Measurements from ENCODE around the gene SMIM44.
"Not testable (repeated sequence)": the region's sequence is repeated elsewhere in the genome, so short reads cannot be mapped to it uniquely, and the experiment has no call there.

The SMIM44 gene

GRCh38 chr19:3516675-3517207 lies 33.5 kb upstream of the SMIM44 start:
- peak; percentile 92 for DNase-seq

DNA sequence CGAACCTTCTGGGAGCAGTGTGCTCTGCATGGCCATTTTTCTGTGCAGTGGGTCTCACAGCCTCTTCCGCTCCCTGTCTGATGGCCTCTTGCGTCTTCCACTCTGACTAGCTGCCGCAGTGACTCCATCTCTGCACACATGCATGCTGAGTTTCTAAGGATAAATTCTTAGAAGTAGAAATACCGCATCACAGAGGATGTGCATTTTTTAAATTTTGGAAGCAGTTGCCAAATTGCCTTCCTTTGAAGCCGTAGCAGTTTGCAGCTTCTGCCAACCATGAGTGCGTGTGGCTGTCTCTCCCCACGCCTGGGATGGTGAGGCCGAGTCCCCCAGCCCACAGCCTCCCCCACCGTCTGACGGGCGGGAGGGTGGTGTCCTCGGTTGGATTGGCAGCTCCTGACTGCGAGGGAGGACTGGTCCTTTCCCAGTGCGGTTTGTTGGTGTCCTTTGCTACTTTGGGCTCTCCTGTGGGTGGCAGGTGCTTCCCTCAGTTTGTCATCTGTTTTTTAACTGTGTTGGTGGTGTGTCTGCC lies 32.7 kb upstream of the SMIM44 start:
- no peak for DNase-seq

- DNase-seq = no peak
Measured at GRCh38 chr19:3514930-3515329, 31.7 kb upstream of the SMIM44 start.

GRCh38 chr19:3513229-3514140 lies 30.2 kb upstream of the SMIM44 start:
- no peak for DNase-seq

DNA sequence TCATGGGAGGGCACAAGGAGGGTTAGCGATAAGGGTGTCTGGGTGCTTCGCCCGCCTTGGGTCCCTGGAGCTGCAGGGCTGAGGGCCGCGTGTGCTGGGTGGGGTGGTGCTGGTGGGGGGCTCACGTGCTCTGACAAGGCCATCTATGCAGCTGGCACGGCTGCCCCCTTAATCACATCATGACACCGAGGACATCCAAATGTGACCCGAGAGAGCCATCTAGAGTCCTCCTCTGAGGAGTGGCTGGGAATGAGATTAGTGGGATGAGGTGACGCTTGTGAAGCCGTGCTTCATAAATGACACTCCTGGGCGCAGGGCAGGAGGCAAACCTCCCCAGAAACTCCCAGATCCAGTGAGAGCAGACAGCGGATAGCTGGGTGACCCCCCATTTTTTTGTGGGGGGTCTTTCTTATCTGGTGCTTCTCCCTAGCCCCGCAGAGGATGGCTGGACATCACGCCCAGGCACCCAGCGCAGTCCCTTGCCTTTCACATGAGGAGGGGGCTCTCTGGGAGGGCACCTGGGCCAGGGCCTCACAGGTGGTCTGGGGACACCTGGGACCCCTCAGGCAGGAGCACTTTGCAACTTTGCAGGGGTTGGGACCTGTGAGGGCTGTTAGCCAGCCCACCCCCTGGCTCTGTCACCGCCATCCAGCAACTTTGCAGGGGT lies 29.5 kb upstream of the SMIM44 start:
- DNase-seq = no peak

- DNase-seq = no peak
Measured at GRCh38 chr19:3511506-3512251, 28.4 kb upstream of the SMIM44 start.

DNA sequence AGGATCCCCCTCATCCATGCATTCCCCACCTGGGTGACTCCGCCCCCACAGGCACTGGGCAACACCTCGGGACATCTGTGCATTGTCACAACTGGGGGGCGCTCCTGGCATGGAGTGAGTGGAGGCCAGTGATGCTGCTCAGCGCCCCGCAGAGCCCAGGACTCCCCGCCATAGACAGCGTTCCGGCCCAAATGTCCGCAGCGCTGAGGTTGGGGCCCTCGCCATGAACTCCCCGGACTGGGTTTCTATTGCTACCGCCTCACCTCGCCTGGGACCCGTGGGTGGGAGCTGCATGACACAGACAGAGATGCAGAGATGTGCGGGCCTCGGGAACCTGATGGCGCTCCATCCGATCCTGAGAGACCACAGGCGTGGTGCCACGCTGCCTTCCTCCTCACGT lies 27.5 kb upstream of the SMIM44 start:
- DNase-seq = no peak

DNA sequence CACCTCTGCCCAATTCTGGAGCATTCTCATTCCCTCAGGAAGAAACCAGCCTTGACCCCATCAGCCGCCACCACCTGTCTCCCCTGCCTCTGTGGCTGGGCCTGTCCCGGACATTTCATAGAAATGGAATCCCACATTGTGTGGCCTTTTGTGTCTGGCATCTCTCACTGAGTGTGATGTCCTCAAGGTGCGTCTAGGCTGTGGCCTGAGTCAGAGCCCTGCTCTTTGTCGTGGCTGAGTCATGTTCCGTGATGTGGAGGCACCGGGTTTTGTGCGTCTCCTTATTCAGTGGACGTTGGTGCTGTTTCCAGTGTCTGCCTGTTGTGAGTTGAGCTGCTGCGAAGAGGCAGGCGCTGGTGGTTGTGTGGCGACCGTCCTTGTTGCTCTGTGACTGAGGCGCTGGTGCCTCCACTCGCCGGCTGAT lies 26.3 kb upstream of the SMIM44 start:
- DNase-seq = no peak

GRCh38 chr19:3508771-3509535 lies 25.7 kb upstream of the SMIM44 start:
- no peak for DNase-seq

GRCh38 chr19:3508121-3508661 lies 24.9 kb upstream of the SMIM44 start:
- DNase-seq = not testable (repeated sequence)

DNA sequence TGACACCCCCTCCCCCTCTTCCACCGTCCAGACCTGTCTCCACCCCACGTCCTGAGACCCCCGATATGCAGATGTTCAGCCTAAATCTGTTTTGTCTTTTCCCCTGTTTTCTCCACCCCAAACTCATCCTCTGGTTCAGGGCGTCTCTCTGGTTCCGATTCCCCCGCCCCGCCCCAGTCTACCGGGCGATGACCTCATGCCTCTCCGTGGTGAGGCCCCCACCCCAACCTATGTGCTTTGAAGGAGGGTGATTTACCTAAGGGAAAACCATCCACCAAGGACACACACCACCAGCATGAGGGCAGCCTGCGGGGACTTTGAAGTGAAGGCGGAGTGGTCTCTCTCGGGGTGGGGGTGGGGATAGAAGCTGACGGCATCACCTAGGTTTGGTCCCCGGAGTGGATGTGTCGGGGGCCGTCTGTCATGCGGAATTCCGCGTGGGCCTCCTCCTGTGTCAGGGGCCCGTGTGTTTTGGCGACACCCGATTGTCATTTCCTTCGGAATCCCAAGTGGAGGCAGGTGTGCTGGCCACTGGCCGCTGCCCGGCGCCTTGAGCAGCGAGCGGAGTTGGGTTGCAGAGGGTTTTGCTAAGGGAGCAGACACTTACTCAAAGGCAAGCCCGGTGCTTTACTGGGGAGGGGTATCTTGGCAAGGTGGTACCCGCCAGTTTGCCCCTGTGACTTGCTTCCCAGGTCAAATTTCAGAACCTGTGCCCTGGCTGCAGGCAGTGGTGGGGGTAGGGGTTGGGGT lies 24.3 kb upstream of the SMIM44 start:
- DNase-seq = no peak

DNA sequence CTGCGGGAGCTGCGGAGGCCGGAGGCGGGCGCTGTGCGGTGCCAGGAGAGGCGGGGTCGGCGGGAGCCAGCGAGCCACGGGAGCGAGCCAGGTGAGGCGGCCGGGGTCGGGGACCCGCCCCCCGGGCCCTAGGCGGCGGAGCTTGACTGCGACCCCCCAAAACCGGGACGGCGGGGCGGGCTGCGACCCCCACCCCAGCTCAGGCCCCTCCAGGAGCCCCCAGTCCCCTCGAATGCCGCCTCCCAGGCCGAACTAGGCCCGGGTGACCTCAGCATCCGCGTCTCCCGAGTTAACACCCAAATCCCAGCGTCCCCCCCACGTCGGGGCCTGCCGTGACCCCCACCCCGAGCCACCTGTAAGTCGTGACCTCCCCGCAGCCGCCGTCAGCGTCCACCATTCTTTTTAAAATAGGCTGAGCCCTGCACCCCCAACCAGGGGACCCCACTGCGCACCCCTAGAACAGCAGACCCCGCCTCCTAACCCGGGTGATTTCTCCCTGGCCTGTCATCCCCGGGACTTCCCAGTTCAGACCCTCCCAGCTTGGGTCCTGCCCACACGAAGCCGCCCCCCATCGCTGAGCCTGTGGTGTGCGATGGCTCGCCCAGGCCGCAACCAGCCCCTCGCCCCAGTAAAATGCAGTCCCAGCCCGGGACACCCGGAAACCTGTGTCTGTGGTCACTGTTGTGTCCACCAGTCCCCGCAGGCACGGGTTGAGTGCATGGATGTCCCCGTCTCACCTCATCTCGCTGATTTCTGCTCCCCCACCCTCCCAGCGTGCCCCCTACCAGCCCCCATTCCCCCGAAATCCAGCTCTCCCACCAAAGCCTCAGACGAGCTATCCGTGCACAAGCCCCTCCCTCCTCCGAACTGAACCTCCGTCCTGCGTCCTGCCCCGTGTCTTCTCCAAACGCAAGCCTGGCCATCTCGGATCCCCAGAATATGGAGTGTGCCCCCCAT lies 23.4 kb upstream of the SMIM44 start:
- DNase-seq = no peak

- peak; percentile 98 for DNase-seq
Measured at GRCh38 chr19:3505598-3506383, 22.6 kb upstream of the SMIM44 start, which contains the start of gene FZR1. Gene FZR1, plus strand, starts transcription at chr19:3506311. Its CDS starts 16,679 bp downstream, at chr19:3522990.

- DNase-seq = no peak
Measured at GRCh38 chr19:3504735-3505134, 21.5 kb upstream of the SMIM44 start.

DNA sequence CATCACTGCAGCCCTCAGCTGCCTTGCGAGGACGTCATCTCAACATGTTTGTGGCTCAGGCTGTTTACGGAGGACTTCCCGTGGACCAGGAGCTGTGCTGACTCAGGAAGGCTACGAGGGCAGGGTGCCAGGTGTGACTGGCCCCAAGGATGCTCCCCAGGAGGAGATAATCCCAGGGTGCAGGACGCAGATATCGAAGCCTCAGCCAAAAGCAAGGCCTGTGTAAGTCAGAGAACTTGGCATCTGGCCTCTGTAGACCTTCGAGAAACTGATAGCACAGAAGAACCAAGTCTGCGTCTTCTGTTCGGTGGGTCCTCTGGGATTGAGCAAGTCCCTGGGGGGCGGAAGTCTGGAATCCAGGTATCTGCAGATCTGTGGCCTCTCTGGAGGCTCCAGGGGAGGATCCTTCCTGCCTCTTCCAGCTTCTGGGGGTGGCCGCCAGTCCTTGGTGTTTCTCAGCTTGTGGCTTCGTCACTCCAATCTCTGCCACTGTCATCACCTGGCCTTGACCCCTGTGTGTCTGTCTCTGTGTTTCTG lies 19.9 kb upstream of the SMIM44 start:
- DNase-seq = no peak

DNA sequence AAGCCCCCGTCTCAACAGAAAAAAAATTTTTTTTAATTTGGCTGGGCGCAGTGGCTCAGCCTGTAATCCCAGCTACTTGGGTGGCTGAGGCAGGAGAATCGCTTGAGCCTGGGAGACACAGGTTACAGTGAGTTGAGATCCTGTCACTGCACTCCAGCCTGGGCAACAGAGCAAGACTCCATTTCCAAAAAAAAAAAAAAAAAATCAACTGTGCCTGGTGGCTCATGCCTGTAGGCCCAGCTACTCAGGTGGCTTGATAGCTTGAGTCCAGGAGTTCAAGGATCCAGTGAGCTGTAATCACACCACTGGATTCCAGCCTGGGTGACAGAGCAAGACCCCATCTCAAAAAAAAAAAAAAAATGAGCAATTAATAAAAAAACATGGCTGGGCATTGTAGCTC lies 18.5 kb upstream of the SMIM44 start:
- DNase-seq = no peak

GRCh38 chr19:3500429-3501101 lies 17.3 kb upstream of the SMIM44 start, which contains the start of gene DOHH:
Gene DOHH, minus strand, starts transcription at chr19:3500674. Its CDS starts 3,860 bp downstream, at chr19:3496814.
- DNase-seq = peak; percentile 94

Data from NCI-H774 (cell line).